ENCODE results near the gene TAF5L. TPM values are rescaled to one million over a fixed set of nuclear protein-coding genes. Genes with fewer than 3 reads are reported as not detected.

The TAF5L gene
- total RNA-seq, 1 experiment from 2014 or later: 16.4 TPM

- DNase-seq: no peak
- Histone ChIP-seq H3K4me2 (no peak overlapping the region), H3F3A (ENCODE audit: insufficient read depth, low read depth) (no peaks in the 10 kb centered on the region), H4K20me1 (ENCODE audit: insufficient read depth) (peaks cover 6% of the 10 kb centered on the region; the same call in 1 of the 2 replicates), H3K36me3 (ENCODE audit: low read depth) (peaks cover 6% of the 10 kb centered on the region), H3K79me2 (ENCODE audit: low read depth) (no peaks in the 10 kb centered on the region), H3K4me3 (no peak overlapping the region), H2AFZ (no peak overlapping the region), H3K27me3 (ENCODE audit: insufficient read depth, low read depth) (no peaks in the 10 kb centered on the region), H3K4me1 (replicated peaks; ENCODE audit: insufficient read depth) (no peaks in the 10 kb centered on the region), H3K9me2 (ENCODE audit: insufficient read depth) (no peaks in the 10 kb centered on the region), H3K27ac (no peak overlapping the region), H3K9me3 (ENCODE audit: insufficient read depth, low read depth) (no peaks in the 10 kb centered on the region)
- intact Hi-C loops (cut with micrococcal nuclease; ENCODE audit: unreplicated experiment): no loop called here
- ChIA-PET POLR2A (ENCODE audit: unreplicated experiment) (no interaction called here), CTCF (no interaction called here)
- BruUV-seq (replicated peaks): no TSS peak
- TF ChIP-seq CTCF (conservative IDR thresholded peaks at IDR 0.05) (no peak), EZH2 (IDR thresholded peaks at IDR 0.05; ENCODE audit: low read depth) (no peak)
These were observed 32.1 kb downstream of the TAF5L start for GRCh38 chr1:229593800-229594199.

DNA sequence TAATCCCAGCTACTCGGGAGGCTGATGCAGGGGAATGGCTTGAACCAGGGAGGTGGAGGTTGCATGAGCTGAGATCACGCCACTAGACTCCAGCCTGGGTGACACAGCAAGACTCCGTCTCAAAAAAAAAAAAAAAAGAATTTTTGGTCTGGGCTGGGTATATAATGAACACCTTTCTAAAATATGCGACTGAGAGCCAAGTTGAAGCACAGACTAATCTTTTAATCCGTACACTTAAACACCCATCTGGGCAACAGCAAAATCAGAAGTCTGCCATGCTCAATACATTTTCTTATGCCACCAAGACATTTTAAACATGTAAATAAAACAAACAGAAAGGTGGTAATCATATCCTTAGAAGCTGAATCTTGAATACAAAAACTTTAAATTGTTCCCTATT is 35.8 kb downstream of the TAF5L start:
- H3K9me2 ChIP-seq (ENCODE audit: insufficient read depth): no peaks in the 10 kb centered on the region
- intact Hi-C loops (cut with micrococcal nuclease; ENCODE audit: unreplicated experiment): no loop called here
- no peak overlapping the region for H3K4me2 ChIP-seq
- H3K4me1 ChIP-seq (replicated peaks; ENCODE audit: insufficient read depth): no peaks in the 10 kb centered on the region
- TF ChIP-seq CTCF (conservative IDR thresholded peaks at IDR 0.05): no peak
- no peak for TF ChIP-seq EZH2 (IDR thresholded peaks at IDR 0.05; ENCODE audit: low read depth)
- no peak overlapping the region for H2AFZ ChIP-seq
- H3F3A ChIP-seq (ENCODE audit: insufficient read depth, low read depth): no peaks in the 10 kb centered on the region
- POLR2A ChIA-PET (ENCODE audit: unreplicated experiment): no interaction called here
- H3K79me2 ChIP-seq (ENCODE audit: low read depth): no peaks in the 10 kb centered on the region
- H3K36me3 ChIP-seq (ENCODE audit: low read depth): peaks cover 6% of the 10 kb centered on the region
- no peaks in the 10 kb centered on the region for H4K20me1 ChIP-seq (ENCODE audit: insufficient read depth)
- no peaks in the 10 kb centered on the region for H3K9me3 ChIP-seq (ENCODE audit: insufficient read depth, low read depth)
- no TSS peak for BruUV-seq (replicated peaks)
- DNase-seq: no peak
- no peak overlapping the region for H3K4me3 ChIP-seq
- CTCF ChIA-PET: no interaction called here
- no peak overlapping the region for H3K27ac ChIP-seq
- no peaks in the 10 kb centered on the region for H3K27me3 ChIP-seq (ENCODE audit: insufficient read depth, low read depth)

DNA sequence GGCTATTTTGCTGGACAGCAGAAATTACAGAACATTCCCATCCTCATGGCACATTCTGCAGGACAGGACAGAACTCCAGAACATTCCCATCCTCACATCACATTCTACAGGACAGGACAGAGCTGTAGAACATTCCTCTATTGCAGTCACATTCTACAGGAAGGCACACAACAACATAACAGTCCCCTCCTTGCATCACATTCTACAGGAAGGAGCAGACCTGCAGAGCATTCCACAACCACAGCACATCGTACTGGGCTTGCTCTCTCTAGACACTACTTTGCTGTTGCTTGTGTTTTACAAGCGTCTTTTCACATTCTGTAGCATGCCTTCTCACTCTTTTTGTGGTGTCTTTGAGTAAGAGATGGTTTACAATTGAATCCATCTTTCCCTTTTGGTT is 40.6 kb downstream of the TAF5L start:
- no peaks in the 10 kb centered on the region for H3K27me3 ChIP-seq (ENCODE audit: insufficient read depth, low read depth)
- no TSS peak for BruUV-seq (replicated peaks)
- H2AFZ ChIP-seq: no peak overlapping the region
- H3K4me3 ChIP-seq: no peak overlapping the region
- H3K4me2 ChIP-seq: no peak overlapping the region
- POLR2A ChIA-PET (ENCODE audit: unreplicated experiment): no interaction called here
- DNase-seq: no peak
- no peak overlapping the region for H3K27ac ChIP-seq
- no peaks in the 10 kb centered on the region for H3K4me1 ChIP-seq (replicated peaks; ENCODE audit: insufficient read depth)
- H3K79me2 ChIP-seq (ENCODE audit: low read depth): no peaks in the 10 kb centered on the region
- no peaks in the 10 kb centered on the region for H3K36me3 ChIP-seq (ENCODE audit: low read depth)
- TF ChIP-seq CTCF (conservative IDR thresholded peaks at IDR 0.05) (no peak), EZH2 (IDR thresholded peaks at IDR 0.05; ENCODE audit: low read depth) (no peak)
- CTCF ChIA-PET: no interaction called here
- H3F3A ChIP-seq (ENCODE audit: insufficient read depth, low read depth): no peaks in the 10 kb centered on the region
- no peaks in the 10 kb centered on the region for H3K9me2 ChIP-seq (ENCODE audit: insufficient read depth)
- intact Hi-C loops (cut with micrococcal nuclease; ENCODE audit: unreplicated experiment): no loop called here
- no peaks in the 10 kb centered on the region for H3K9me3 ChIP-seq (ENCODE audit: insufficient read depth, low read depth)
- H4K20me1 ChIP-seq (ENCODE audit: insufficient read depth): no peaks in the 10 kb centered on the region

All from PC-9 (cell line).